Measurements from ENCODE around the gene JMY. TPM values are rescaled to one million over a fixed set of nuclear protein-coding genes. Genes with fewer than 3 reads are reported as not detected.
A peak's percentile ranks its signal among the peaks of the same experiment; 100 is the strongest.

The JMY gene, protein sequence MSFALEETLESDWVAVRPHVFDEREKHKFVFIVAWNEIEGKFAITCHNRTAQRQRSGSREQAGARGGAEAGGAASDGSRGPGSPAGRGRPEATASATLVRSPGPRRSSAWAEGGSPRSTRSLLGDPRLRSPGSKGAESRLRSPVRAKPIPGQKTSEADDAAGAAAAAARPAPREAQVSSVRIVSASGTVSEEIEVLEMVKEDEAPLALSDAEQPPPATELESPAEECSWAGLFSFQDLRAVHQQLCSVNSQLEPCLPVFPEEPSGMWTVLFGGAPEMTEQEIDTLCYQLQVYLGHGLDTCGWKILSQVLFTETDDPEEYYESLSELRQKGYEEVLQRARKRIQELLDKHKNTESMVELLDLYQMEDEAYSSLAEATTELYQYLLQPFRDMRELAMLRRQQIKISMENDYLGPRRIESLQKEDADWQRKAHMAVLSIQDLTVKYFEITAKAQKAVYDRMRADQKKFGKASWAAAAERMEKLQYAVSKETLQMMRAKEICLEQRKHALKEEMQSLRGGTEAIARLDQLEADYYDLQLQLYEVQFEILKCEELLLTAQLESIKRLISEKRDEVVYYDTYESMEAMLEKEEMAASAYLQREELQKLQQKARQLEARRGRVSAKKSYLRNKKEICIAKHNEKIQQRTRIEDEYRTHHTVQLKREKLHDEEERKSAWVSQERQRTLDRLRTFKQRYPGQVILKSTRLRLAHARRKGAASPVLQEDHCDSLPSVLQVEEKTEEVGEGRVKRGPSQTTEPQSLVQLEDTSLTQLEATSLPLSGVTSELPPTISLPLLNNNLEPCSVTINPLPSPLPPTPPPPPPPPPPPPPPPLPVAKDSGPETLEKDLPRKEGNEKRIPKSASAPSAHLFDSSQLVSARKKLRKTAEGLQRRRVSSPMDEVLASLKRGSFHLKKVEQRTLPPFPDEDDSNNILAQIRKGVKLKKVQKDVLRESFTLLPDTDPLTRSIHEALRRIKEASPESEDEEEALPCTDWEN
- total RNA-seq (2022) = 12.2 and 12.5 TPM in 2 replicates
- Bru-seq, nascent RNA = percentile 73 among the genes with signal in this experiment
- percentile 58 among the genes with signal in this experiment for BruChase-seq, experiment 1, labeled RNA remaining after a 6-hour chase
- percentile 73 among the genes with signal in this experiment for BruChase-seq, experiment 2, labeled RNA remaining after a 2-hour chase
- long read RNA-seq, partial matches to known transcripts = 1 of 7 reads
- long read RNA-seq, other reads (novel, unspliced or antisense) = 6 of 7 reads

DNA sequence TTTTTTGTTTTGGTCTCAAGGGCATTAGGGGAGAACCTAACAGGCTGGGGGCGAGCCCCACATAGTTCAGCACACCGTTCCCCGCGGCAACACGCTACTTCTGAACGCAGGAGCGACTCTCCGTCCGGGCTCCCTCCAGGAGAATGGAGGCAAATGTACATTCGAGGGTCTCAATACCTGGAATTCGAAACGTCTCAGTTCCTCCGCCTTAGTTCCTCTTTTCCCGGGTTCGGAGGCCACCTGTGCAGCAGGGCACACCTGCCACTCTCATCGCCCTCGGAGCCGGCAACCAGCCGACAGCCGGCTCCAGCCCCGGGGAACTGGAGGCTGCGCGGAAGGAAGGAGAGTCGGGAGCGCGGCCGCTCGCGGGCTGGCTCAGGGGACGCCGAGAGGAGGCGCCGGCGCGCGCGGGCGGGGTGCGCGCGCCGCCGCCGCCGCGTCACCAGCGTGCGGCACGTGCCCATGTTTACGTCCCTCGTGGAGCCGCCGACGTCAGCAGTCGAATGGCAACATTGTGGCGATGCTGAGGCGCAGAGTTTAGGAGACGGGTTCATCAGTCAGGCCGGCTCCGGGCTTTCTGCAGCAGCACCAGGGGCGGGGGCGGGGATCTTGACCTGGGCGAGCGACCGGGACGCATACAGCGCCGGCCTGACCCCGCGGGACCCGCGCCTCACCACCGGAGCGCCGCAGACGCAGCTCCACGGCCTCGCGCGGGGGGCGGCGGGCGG, at the start of gene JMY:
TSS of gene JMY (plus strand) at position 498 of the 728 bp plus-strand sequence. CDS start 520 bp downstream, outside the sequence.
- intact Hi-C loops (cut with micrococcal nuclease; ENCODE audit: unreplicated experiment) = no loop called here
- Mint-ChIP-seq H3K4me3 (ENCODE audit: low read depth, unreplicated experiment) (peak within 1 kb of the TSS; percentile 82), H3K27ac (ENCODE audit: unreplicated experiment) (peak within 1 kb of the TSS; percentile 90), H3K27me3 (ENCODE audit: unreplicated experiment) (no peaks in the 10 kb centered on the region), H3K36me3 (ENCODE audit: insufficient read depth, unreplicated experiment) (peaks cover 48% of the 10 kb centered on the region), H3K4me1 (ENCODE audit: low read depth, unreplicated experiment) (peaks cover 7% of the 10 kb centered on the region), H3K9me3 (ENCODE audit: low read depth, unreplicated experiment) (no peaks in the 10 kb centered on the region)
- TF ChIP-seq, protein P1, sequence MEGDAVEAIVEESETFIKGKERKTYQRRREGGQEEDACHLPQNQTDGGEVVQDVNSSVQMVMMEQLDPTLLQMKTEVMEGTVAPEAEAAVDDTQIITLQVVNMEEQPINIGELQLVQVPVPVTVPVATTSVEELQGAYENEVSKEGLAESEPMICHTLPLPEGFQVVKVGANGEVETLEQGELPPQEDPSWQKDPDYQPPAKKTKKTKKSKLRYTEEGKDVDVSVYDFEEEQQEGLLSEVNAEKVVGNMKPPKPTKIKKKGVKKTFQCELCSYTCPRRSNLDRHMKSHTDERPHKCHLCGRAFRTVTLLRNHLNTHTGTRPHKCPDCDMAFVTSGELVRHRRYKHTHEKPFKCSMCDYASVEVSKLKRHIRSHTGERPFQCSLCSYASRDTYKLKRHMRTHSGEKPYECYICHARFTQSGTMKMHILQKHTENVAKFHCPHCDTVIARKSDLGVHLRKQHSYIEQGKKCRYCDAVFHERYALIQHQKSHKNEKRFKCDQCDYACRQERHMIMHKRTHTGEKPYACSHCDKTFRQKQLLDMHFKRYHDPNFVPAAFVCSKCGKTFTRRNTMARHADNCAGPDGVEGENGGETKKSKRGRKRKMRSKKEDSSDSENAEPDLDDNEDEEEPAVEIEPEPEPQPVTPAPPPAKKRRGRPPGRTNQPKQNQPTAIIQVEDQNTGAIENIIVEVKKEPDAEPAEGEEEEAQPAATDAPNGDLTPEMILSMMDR (IDR thresholded peaks at IDR 0.05; ENCODE audit: unreplicated experiment) = no peak
- CTCF ChIA-PET = interaction anchor here (1.1 to 2.2 kb wide), 3 partner anchors 102 to 279 kb away, joined by 3 to 16 read pairs (median 3); partner anchors contain the start of gene HOMER1
- no TSS peak for BruUV-seq (replicated peaks)
- DNase-seq = peak; percentile 88

DNA sequence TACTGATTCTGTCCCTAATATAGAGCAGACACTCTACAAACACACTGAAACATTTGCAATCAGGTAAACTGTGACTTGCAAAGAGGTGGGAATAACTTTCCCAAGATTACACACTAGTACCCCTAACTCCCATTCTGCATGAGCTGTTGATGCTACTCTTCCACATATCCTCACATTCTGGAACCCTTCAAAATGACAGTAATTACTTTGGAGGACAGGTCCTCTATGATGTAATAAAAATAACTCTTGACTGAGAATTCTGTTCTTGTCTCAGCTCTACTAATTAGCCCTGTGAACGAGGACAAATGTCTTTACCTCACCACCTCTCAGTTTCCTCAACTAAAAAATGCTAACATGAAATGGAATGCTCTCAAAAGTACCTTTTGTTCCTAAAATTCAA, 49.5 kb upstream of the JMY start:
- CTCF ChIA-PET = interaction anchor here (0.7 kb wide), 1 partner anchor 44 kb away, joined by 3 read pairs; no protein-coding TSS in a partner anchor
- no TSS peak for BruUV-seq (replicated peaks)
- Mint-ChIP-seq H3K4me1 (ENCODE audit: low read depth, unreplicated experiment) (peaks cover 38% of the 10 kb centered on the region), H3K9me3 (ENCODE audit: low read depth, unreplicated experiment) (no peaks in the 10 kb centered on the region), H3K36me3 (ENCODE audit: insufficient read depth, unreplicated experiment) (peaks cover 5% of the 10 kb centered on the region), H3K4me3 (ENCODE audit: low read depth, unreplicated experiment) (no peak overlapping the region), H3K27ac (ENCODE audit: unreplicated experiment) (no peak overlapping the region), H3K27me3 (ENCODE audit: unreplicated experiment) (no peaks in the 10 kb centered on the region)
- TF ChIP-seq, protein P1 (IDR thresholded peaks at IDR 0.05; ENCODE audit: unreplicated experiment) = no peak
- intact Hi-C loops (cut with micrococcal nuclease; ENCODE audit: unreplicated experiment) = no loop called here
- no peak for DNase-seq

DNA sequence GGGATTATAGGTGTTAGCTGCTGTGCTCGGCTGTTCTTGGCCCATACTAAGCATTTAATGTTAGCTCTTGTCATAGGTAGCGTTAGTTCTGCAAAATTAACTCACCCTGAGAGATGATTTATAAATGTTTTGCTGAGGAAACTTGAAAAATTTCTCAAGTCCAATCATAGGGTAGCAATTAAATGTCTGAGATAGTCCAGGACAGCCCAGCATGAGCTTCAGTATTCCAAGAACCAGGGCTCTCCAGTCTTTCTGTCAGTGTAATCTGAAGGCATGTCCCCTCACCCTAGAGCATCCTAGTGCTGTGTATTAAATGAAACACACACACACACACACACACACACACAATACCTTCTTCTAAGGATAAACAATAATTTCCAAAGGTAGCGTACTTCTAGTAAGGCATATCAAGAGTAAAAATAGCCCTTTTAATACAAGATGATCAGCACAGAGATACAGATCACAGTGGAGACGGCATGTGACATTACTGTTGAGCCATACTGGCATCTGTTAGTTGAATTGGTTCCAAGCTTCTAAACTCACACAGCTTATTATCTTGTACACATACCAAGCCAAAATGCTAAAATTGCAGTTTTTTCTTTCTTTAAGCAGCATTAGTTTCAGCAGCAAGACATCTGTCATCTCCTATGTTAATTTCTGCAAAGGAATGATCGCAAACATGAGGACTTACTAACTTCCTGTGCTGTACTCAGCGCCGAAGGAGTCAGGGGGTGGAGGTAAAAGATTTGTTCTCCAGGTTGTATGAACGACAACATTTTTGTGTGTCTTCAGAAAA, 46.3 kb upstream of the JMY start:
- no peak overlapping the region for H3K27ac Mint-ChIP-seq (ENCODE audit: unreplicated experiment)

More for the DNA sequence above, 46.3 kb upstream of the JMY start:
- Mint-ChIP-seq H3K27me3 (ENCODE audit: unreplicated experiment) (no peaks in the 10 kb centered on the region), H3K4me1 (ENCODE audit: low read depth, unreplicated experiment) (peaks cover 29% of the 10 kb centered on the region), H3K4me3 (ENCODE audit: low read depth, unreplicated experiment) (peak overlapping the region; percentile 34), H3K36me3 (ENCODE audit: insufficient read depth, unreplicated experiment) (no peaks in the 10 kb centered on the region), H3K9me3 (ENCODE audit: low read depth, unreplicated experiment) (no peaks in the 10 kb centered on the region)
- CTCF ChIA-PET = interaction anchor here (0.6 to 1.8 kb wide), 3 partner anchors 12 to 61 kb away, joined by 3 to 4 read pairs (median 3); no protein-coding TSS in a partner anchor
- DNase-seq = no peak
- intact Hi-C loops (cut with micrococcal nuclease; ENCODE audit: unreplicated experiment) = no loop called here
- BruUV-seq (replicated peaks) = no TSS peak
- TF ChIP-seq, protein P1 (IDR thresholded peaks at IDR 0.05; ENCODE audit: unreplicated experiment) = no peak

Data from Calu3 (cell line).